ENCODE measurements around the gene MCOLN3. TPM values are rescaled to one million over a fixed set of nuclear protein-coding genes. Genes with fewer than 3 reads are reported as not detected.

The MCOLN3 gene
- total and polyA plus RNA-seq, 9 of the 15 experiments (the other 6 are each of a cell fraction or from before 2014, with no cell fraction given), result 0.04 to 0.05 TPM; not detected in 7

- ChIA-PET CTCF (ENCODE audit: low intra/inter-chr PET ratio) (no interaction called here), POLR2A (no interaction called here)
- no peak for ATAC-seq
- no peaks in the 10 kb centered on the region for H3K9me3 ChIP-seq (replicated peaks; ENCODE audit: control insufficient read depth, insufficient read depth, low read depth, low read length)
- no peak overlapping the region for H2AFZ ChIP-seq (ENCODE audit: low read depth, low read length)
- H3K27me3 ChIP-seq (ENCODE audit: control insufficient read depth in 2 of 2, insufficient read depth in 2 of 2, low read length in 2 of 2), result 0 out of 5 replicates have a peak, but pooled peaks cover 0 to 6% of the 10 kb centered on the region in 2 experiments
- no peak for FAIRE-seq
- H3K4me2 ChIP-seq (ENCODE audit: insufficient read depth, low read length), result no peak overlapping the region
- BruUV-seq (replicated peaks), result no TSS peak
- H3K9ac ChIP-seq (ENCODE audit: insufficient read depth in 1 of 2, low read depth in 2 of 2, low read length in 2 of 2), result no peak overlapping the region
- no peak overlapping the region for H3K27ac ChIP-seq (ENCODE audit: extremely low read depth, low read depth, low read length)
- H3K4me3 ChIP-seq, result no peak overlapping the region
- no peaks in the 10 kb centered on the region for H3K79me2 ChIP-seq (ENCODE audit: control insufficient read depth, insufficient read depth, low read length)
- H3K36me3 ChIP-seq (ENCODE audit: control insufficient read depth, insufficient read depth, low read length), result no peaks in the 10 kb centered on the region
- in situ Hi-C loops (cut with MboI), result no loop called here
- no peak for DNase-seq (ENCODE audit: extremely low read depth in 1 of 4, low spot score in 3 of 4)
- intact Hi-C loops (cut with micrococcal nuclease), result loop anchor here (2.0 kb wide), 1 partner anchor 81 kb away; no protein-coding TSS in a partner anchor
- no peaks in the 10 kb centered on the region for H3K9me1 ChIP-seq (ENCODE audit: control insufficient read depth, insufficient read depth, low read length)
- WGBS (ENCODE audit: insufficient coverage, low coverage, missing lambda C conversion rate), result 0% methylated on average over 1 of the region's 1 CpG
- H3K4me1 ChIP-seq (replicated peaks in 1 of 2; ENCODE audit: control insufficient read depth in 2 of 2, insufficient read depth in 2 of 2, low read length in 2 of 2), result no peaks in the 10 kb centered on the region
- H4K20me1 ChIP-seq (replicated peaks; ENCODE audit: control insufficient read depth, insufficient read depth, low read length), result no peaks in the 10 kb centered on the region
- TF ChIP-seq CBX3 (IDR thresholded peaks at IDR 0.05; ENCODE audit: borderline replicate concordance in 1 of 2, low read length in 2 of 2) (no peak), TBP (optimal IDR thresholded peaks at IDR 0.05; ENCODE audit: low read depth, low read length) (no peak), STAT6 (CRISPR knock-in tag; IDR thresholded peaks at IDR 0.05) (no peak), ZNF445 (CRISPR knock-in tag; IDR thresholded peaks at IDR 0.05; ENCODE audit: low read depth) (no peak), TAL1 (IDR thresholded peaks at IDR 0.05) (no peak), E4F1 (CRISPR knock-in tag; IDR thresholded peaks at IDR 0.05; ENCODE audit: borderline replicate concordance) (no peak), CHD1 (IDR thresholded peaks at IDR 0.05; ENCODE audit: low read length) (no peak), ZBTB8A (IDR thresholded peaks at IDR 0.05; ENCODE audit: partially characterized antibody) (no peak)
Measured at GRCh38 chr1:85025940-85026339, 22.4 kb downstream of the MCOLN3 start.
